Lung microvascular endothelial cell (primary cell): ENCODE results near the gene SCUBE3. TPM values are rescaled to one million over a fixed set of nuclear protein-coding genes. Genes with fewer than 3 reads are reported as not detected.
A peak's percentile ranks its signal among the peaks of the same experiment; 100 is the strongest.

ENCODE experiments used
- DNase-seq, 2 donors: peaks; one replicate each; pipeline versions ENCODE4 v3.0.0 to v3.0.0-alpha.2; 2010; ENCODE audit warnings: low read depth in 2 of 2
- total RNA-seq: library from RNA; depleted of rRNA; stranded (reverse); fragments of >200 nt; gene quantifications from 2 replicates; pipeline ENCODE4 v1.2.1, GENCODE V29; 2014

The SCUBE3 gene
- total RNA-seq, 1 donor from 2014 or later: 0.60 TPM

DNA sequence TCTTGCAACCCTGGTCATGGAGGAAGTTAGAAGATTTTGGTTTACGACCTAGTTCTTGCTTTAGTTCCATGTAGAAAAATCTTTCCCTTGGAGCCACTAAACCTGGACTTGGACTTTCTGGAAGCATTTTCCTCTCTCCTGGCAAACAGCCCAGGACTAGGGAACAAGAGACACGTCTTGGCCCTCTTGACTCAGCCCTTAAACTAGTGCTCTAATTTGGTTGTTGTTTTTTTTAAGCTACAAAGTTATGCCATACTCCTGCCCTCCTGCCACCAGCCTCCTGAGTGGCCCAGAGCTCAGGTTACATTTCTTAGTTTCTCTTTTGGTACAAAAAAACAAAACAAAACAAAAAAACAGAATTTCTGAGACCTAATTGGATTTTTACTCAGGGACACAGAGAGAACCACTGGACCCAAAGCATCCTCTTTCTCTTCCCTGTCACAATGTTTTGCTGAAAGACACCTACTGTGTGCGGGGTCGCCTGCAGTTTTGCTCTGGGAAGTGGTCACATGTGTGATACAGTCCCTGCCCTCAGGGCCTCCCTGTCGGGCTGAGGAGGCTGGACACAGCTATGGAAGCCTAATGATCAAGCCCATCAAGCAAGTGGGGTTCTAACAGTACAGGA, 32.3 kb upstream of the SCUBE3 start:
- DNase-seq: peak in 1 of 2 donors; percentile 47

DNA sequence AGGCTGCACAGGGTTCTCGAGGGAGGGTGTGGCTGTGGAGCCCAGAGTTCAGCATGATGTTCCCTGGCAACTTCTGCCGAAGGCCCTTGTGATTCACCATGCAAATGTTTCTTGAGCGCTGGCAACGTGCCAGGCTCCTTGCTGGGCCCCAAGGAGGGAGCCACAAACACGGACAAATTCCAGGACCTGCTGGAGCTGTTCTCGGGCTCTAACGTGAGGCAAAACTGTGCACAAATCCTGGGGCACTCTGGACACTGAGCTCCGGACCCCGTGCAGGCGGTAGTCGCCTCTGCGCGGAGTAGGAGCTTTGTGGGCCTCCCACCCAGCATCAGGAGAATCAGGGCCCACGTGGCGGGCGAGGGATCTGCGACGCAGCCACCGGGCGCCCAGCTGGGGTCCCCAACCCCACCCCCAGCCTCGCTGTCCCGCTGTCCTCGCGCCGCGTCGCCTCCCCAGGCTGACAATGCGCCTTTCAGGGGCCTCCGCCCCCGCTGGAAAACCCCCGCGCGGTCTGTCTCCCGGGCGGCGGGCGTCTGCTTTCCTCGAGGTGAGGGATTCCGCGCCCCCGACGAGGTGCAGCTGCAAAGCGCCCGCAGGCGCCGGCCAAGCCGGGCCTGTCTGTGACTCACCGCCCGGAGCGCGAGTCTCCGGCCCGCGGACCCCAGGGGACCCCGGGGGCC, 31.7 kb upstream of the SCUBE3 start:
- peak; percentile 44 to 61 for DNase-seq

DNA sequence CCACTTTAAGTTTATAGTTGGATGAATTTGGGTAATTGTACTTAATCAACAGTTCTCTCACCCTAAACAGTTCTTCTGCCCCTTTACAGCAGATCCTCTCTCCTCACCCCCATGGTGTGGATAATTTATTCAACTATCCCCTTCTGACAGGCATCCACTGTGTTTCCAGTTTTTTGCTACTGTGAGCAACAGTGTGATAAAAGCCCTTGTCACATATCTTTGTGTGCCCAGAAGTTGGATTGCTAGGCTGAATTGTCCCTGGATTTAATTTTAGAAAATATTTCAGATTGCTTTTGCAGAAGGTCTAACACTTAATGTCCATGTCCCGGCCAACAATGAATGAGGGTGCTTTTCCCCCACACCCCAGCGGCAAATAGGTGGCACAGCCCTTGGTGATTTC, 30.5 kb upstream of the SCUBE3 start:
- DNase-seq: no peak

DNA sequence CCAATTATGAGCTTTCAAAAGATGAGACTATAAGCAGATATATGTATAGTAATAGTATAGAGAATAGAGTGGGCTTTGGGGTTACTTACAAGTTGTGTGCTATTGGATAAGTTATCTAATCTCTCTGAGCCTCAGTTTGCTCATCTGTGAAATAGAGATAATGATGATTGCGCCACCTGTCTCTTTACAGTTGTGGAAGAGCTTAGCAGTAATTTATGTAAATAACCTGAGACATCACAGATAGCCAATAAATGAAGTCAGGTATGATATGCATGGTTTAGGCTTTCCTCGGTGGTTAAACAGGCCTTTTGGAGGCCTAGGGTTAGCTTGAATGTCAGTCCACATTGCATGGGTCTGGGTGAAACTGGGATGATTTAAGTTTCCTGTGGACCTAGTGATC, 29.8 kb upstream of the SCUBE3 start:
- DNase-seq: no peak

DNA sequence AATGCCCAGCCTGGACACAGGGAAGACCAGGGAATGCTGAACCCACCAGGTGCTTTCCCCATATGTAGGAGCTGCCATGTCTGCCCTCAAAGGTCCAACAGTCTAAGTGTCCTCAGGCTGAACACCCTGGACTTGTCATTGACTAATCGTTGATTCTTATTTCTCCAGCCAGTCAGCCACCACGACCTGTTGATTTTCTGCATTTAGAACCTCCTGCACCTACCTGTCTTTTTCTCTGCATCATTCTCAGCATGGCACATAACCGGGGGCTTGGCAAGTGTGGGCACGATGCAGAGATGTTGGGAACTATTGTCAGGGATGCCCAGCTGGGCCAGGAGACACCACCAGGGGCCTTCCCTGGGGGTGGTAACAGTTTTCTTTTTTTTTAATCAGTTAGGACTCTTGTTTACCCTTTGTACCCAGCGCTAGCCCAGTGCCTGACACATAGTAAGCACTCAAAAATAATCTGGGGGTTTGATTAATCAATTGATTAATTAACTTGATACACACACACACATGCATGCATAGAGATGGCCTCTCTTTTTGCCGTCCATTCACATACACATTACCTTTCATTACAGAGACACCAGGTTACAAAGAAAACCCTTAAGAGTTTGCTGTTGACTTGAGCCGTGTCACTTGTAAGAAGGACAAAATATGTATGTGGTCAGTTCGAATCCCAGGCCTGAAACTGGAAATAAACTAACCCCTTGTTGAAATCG, 29.0 kb upstream of the SCUBE3 start:
- DNase-seq: no peak

DNA sequence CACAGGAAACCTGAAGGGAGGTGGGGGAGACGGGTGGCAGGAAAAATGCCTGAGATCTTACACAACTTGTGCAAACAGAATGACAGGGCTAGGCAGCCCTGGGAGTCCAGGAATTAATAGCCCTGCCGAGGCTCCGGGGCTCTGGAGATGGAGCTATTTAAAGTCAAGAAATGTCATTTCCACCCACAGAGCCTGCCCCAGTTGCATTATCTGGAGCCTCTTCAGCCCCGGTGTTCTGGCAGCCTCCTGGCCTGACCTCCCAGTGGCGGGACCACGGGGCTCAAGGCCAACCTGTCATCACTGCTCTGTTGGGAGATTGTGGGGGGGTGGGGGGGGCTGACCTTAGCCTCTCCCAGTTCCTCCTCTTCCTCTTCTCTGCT, 28.5 kb upstream of the SCUBE3 start:
- DNase-seq: no peak

DNA sequence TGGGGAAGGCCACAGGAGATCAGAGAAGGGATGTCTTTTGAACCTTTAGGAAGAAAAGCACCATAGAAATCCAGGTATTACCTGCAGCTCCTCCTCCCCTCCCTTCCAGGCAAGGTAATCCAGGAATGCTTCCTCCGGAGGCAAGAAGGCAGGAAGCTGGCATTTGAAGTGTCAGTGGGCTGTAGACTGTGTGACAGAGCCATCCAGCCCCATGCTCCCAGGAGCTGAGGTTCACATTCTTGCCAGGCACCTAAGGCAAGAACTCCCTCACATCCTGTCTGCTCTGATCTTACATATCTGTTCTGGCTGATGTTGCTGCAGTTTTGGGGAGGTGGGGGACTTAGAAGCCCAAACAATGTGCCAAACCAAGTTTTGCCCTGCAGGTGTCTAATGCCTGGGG, 27.8 kb upstream of the SCUBE3 start:
- DNase-seq: no peak

DNA sequence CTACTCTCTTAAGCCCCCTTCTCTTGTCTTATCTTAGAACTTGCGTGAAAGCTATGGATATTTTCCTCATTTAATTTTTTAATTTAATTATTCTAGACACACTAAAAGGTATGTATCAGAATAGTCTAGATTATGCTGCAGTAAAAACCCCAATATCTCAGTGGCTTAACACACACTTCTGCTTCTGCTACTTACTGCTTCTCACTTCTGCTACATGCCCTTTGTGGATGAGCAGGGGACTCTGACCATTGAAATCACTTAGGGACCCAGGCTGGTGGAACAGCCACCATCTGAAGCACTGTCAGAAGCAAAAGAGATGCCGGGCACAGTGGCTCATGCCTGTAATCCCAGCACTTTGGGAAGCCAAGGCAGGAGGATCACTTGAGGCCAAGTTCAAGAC, 27.2 kb upstream of the SCUBE3 start:
- DNase-seq: no peak

DNA sequence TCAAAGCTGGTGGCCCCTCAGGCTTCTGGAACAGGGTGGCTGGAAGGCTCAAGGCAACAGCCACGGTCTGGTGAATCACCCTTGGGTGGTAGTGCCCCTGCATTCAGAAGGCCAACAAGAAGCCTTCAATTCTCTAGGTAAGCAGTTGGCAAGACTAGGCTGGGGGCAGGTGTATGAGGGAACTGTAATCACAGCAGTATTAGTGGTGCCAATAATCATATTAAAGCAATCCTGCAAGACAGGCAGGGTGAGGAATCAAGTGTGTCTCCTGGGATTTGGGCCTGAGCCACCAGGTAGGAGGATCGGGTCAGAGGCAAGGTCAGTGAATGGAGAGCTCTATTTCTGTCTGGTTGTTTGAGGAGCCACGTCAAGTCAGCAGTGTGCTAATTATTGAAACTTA, 24.9 kb upstream of the SCUBE3 start:
- DNase-seq: no peak

DNA sequence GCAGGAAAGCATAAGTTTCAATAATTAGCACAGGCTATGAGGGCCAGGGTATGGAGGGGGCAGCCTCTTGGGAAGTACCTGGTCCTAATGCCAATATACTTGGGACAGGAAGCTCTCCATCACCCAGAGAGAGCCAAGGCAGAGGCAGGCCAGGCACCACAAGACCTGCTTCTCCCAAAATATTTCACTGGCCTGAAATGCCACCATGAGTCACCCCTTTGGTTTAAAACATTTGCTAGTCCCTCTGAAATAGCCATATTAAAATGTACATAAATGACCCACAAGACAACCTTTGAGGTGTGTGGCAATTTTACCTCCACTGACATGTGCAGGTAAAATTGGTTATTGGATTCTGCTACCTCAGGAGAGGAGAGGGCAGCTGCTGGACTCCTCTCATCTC, 23.4 kb upstream of the SCUBE3 start:
- DNase-seq: no peak

DNA sequence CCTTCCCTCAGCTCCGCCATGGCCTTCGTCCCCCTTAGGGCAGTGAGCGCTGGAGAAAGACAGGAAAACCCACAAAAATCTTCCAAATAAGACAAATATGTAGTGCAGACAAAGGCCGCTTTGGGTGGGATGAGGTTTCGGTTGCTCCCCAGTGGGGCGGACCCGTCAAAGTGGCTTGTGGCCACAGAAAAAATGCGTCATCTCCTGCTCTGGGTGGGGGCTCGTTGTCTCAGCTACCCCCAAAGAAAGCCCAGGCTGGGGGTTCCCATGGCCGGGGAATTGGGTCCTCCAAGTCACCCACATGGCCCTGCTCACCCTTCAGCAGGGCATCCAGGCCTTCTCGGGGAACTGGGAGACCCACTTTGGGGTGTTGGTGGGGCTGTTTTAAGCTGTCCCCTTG, 21.9 kb upstream of the SCUBE3 start:
- no peak for DNase-seq

DNA sequence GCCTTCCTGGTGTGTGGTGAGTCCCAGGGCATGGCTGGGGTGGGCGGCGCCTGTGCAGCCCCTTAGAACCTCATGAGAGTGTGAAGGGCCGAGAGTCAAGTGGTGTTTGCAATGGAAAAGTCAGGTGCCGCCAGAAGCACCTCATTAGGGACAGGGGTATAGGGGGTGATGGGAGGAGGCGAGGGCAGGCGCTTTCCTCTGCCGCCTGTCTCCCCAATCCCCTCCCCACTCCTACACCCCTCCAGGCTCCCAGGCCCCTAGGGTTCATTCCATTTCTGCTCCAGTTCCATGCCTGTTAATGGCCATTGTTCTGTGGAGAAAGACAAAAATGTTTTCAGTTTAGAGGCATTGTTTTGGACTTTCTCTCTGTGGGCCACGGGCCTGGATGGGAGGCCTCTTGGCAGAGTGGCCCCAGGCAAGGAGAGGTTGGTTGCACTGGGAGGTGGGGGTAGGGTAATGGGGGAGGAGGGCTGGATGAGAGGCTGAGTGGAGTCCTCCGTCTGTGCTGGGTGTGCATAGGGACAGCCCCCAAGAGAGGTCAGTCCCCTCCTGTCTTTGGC, 21.4 kb upstream of the SCUBE3 start:
- DNase-seq: no peak

DNA sequence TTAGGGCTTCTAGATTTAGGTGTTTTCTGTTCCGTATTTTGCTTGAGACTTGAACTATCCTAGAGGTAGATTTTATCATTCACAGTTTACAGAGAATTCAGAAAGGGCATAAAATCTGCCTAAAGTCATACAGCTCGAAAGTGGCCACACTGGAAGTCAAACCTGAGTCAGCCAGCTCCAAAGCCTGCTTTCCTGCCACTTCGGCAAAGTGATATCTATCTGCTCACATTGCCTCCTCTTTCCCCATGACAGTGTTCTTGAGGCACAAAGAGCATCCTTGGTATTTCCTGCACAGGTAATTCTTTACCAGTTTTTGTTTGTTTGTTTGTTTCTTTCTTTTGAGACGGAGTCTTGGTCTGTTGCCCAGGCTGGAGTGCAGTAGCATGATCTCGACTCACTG, 19.4 kb upstream of the SCUBE3 start:
- DNase-seq: no peak

DNA sequence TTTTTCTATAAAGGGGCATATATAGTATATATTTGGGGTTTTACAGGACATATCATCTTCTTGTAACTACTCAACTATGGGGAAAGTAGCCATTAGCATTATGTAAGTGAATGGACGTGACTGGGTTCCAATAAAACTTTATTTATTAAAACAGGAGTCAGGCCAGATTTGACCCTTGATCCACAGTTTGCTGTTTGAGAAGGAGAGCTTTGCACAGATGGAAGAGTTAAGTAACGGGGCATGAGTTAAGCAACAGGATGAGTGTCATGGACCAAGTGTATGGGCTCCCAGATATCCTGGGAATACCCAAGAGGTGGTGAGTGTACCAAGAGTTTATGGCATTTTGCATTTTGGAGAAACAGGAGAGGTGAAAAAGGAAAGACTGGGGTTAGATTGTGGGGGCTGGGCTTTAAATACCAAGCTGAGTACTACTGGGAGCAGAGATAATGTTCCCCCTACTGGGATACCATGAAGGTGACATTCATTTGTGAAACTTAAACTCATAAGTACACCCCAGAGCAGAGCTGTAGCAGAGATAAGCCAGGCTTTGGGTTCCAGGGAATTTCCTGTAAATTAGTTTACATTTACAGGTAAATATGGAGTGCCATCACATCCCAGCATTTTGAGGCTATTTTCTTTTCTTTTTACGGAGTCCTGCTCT, 18.5 kb upstream of the SCUBE3 start:
- no peak for DNase-seq

DNA sequence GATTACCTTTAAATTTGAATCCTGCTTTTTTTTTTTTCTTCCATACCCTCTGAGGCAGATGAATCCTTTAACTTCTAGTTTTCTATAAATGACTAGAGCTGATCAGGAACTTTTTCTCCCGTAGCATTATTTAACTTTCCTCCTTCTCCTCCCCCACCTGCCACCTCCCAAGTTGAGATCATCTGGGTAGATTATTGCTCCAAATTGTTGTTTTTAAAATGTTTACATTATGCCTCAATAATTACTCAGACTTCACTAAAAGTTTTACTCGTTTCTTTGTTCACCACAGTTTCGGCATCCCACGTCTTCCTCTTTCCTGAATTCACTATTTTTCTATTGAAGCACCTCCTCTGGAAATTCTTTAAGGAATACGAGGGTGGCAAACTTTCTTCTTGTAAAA, 16.6 kb upstream of the SCUBE3 start:
- DNase-seq: no peak

DNA sequence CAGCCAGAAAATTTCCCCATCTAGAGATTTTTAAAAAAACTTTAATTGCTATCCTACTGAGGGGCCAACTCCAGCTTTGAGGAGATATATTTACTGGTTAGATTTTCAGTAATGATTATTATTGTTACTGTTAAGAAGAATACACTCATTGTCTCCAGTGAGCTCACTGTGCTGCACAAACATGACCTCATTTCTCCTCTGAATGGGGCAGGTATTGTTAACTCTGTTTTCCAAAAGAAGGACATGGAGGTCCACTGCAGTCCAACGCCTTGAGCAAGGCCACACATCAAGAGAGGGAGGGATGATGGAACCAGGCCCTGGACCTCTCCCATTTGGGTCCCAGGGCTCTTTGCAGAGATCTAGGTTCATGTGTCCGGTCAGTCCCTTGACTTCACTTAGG, 13.9 kb upstream of the SCUBE3 start:
- DNase-seq: no peak

DNA sequence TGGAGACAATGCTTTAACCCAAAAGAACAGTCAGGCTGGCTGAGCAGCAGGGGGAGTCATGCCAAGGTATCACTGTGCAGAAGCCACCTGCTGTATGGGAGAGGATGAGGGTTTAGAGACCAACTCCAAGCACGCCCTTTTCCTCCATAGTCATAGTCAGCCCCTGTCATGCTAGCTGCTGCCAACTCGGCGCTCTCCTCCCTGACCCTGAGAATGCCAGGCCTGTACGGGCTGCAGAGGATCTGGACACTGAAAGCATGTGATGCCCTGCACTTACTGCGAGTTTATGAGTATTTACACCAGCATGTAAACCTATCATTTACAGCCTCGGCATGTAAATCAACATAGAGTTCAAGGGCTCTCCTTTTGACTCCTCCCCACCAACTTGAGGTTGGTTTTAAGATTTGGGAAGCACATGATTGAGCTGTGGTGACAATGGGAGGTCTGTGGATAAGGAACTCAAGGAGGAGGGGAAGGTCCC, 11.7 kb upstream of the SCUBE3 start:
- DNase-seq: peak in 1 of 2 donors; percentile 10

DNA sequence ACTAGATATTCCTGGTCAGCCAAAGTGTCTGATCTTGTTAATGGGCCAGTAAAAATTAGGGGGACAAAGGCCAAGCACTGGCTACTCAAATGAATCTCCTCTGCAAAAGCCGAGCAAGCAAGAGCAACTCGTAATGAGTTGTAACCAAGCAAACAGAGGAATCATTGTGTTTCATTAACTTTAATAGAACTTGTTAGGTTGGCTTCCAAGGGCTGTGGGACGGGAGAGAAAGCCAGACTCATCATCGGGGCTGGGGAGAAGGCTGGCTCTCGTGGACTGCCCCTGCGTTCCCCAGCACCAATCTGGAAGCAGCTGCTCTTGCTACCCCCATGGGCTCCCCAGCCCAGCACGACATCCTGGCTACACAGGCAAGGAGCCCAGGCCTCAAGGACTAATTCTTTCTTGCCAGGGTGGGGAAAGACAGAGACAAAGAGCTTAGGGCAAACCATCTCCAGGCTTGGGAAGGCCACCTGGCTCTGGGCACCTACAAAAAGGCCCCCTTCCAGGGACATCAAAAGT, 10.5 kb upstream of the SCUBE3 start:
- DNase-seq: no peak

DNA sequence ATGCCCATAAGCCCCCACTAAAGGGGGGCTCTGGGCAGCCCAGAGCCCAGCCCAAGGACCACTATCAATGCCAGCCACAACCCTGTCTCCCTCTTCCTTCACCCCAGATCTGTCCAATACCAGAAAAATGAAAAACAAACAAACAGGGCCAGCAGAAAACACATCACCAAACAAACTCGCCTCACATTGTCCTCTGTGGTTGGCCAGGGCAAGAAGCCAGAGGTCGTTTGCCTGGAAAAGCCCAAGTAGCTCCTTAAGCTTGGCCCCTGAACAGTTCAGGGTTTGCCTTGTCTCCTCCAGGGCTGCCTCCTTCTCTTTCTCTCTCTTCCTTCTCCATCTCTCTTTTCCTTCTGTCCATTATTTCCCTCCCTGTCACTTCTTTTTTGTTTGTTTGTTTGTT, 10.1 kb upstream of the SCUBE3 start:
- no peak for DNase-seq

DNA sequence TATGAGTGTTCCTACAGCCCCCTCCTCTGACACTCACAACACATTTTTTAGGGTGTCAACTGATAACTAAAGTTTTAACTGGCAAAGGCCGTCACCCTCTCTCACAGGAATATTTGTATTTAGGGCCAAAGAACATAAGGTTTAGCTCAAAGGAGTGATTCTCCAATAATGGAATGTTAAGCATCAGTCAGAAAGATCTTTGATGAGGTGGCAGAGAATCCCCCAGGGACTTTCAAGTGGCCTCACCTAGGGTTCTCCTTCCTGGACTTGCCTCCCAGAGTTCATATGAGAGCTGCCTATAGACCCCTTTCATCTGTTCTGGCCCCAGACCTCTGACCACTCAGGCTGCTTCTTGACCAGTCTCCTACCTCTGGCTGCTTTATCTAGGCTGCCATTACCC, 7.4 kb upstream of the SCUBE3 start:
- no peak for DNase-seq

DNA sequence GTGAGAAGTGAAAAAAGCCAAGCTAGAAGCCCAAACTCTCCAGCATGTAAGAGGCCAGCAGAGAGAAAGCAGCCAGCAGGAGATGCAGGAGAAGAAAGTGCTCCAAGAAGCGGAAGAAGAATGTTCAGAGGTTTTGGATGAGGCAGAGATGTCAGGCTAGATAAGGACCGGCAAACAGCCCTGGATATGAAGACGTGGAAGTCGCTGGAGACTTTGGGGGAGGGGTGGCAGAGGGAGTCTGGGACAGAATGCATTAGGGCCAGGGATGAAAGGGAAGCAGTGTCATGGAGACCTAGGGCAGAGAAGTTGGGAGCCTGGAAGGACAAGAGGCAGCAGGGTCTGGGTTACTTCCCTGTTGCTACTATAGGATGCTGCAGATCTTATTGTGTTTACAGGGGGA, 5.3 kb upstream of the SCUBE3 start:
- DNase-seq: no peak

DNA sequence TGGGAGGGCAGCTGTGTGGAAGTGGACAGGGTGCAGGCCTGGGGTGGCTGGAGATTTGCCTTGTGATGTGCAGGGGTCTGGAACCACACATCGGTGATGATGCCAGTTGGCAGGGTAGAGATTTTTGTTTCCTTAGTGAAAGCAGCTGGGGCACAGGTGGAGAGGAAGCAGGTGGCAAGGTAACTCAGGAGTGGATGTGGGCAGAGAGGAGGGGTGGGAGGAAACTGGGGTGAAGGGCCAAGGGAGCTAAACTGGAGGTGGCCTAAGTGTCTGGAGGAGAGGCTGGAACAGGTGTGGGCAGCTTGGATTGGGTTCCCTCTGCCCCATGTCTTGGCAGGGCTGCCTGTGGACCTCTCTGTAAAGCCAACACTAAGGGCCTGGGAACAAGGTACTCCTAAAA, 4.7 kb upstream of the SCUBE3 start:
- no peak for DNase-seq
